HCT116 (cell line): ENCODE measurements around the gene TMEM52. TPM values are rescaled to one million over a fixed set of nuclear protein-coding genes. Genes with fewer than 3 reads are reported as not detected.

Experiments
- ATAC-seq: fragments of 200-7000 bp; cut with Tn5 transposase; 2 replicates; pipeline ENCODE4 v1.9.1; 2020; ENCODE audit warnings: mild to moderate bottlenecking, moderate library complexity
- BruUV-seq: library from RNA; stranded (reverse); fragments of 400-500 nt; replicated peaks from 2 replicates; lab custom pipeline; 2021; lab: Mats Ljungman, UMichigan
- CTCF ChIA-PET: fragments of 300-600 bp; sonication (Branson Sonifier 250); formaldehyde crosslinking; loops from one replicate; lab custom pipeline; 2021; ENCODE audit warnings: antibody characterized with exemption; lab: Charles Lee
- POLR2A ChIA-PET: fragments of 300-600, 350-600 bp; sonication (Branson Sonifier 250); formaldehyde crosslinking; loops from one replicate; lab custom pipeline; 2021; ENCODE audit warnings: antibody characterized with exemption; lab: Charles Lee
- RAD21 ChIA-PET, 2 experiments: fragments of 300-600 bp; sonication (Branson Sonifier 250); formaldehyde crosslinking; loops; one replicate each; lab custom pipeline; 2023; ENCODE audit warnings: low total read pairs in 2 of 2; ENCODE audit not compliant: uncharacterized antibody in 2 of 2, unreplicated experiment in 2 of 2, low non-redundant PET in 1 of 2; lab: Charles Lee
- DNase-seq: peaks from one replicate; pipeline ENCODE4 v3.0.0-alpha.2; 2010; ENCODE audit warnings: low read depth, low spot score
- H2AFZ ChIP-seq: fragments of 200-600 bp; shearing (Covaris generic), sonication (generic); 2 replicates; pipeline ENCODE4 v1.6.1; 2017; ENCODE audit warnings: low read depth, mixed run types, mixed read lengths, antibody characterized with exemption, low read length; ENCODE audit not compliant: poor library complexity, severe bottlenecking
- H3K27ac ChIP-seq: 2 replicates; pipeline ENCODE4 v1.5.1; 2012; ENCODE audit warnings: low read depth, low read length
- H3K27me3 ChIP-seq: fragments of 200-600 bp; sonication (generic); 2 replicates; pipeline ENCODE4 v1.6.1; 2016; ENCODE audit warnings: mixed run types, low read length, mixed read lengths; ENCODE audit not compliant: insufficient read depth
- H3K36me3 ChIP-seq, 2 experiments: fragments of 200-500 bp in 1 of 2; fragments of 200-600 bp in 1 of 2; sonication (Bioruptor generic) in 1 of 2; sonication (generic) in 1 of 2; 2 replicates each; pipeline versions ENCODE4 v1.5.1 to v1.6.1; 2014 to 2016; ENCODE audit warnings: low read length in 2 of 2, inconsistent platforms in 1 of 2, mixed read lengths in 1 of 2, mixed run types in 1 of 2; ENCODE audit not compliant: insufficient read depth in 2 of 2, control insufficient read depth in 1 of 2
- H3K4me1 ChIP-seq, 2 experiments: fragments of 200-600 bp in 1 of 2; sonication (generic) in 1 of 2; 2 replicates each; pipeline versions ENCODE4 v1.5.1 to v1.6.1; 2012 to 2017; ENCODE audit warnings: low read length in 2 of 2, inconsistent platforms in 1 of 2, mild to moderate bottlenecking in 1 of 2, mixed read lengths in 1 of 2, mixed run types in 1 of 2, moderate library complexity in 1 of 2; ENCODE audit not compliant: insufficient read depth in 2 of 2, control insufficient read depth in 1 of 2
- H3K4me2 ChIP-seq: fragments of 200-600 bp; sonication (generic); 2 replicates; pipeline ENCODE4 v1.6.1; 2017; ENCODE audit warnings: mixed run types, low read length, mixed read lengths
- H3K4me3 ChIP-seq, 2 experiments: fragments of 200-600 bp in 1 of 2; sonication (generic) in 1 of 2; replicated peaks in 1 of 2; 2 replicates each; pipeline ENCODE4 v1.5.1; 2011 to 2016; ENCODE audit warnings: low read length in 2 of 2, control low read depth in 1 of 2, low read depth in 1 of 2, mild to moderate bottlenecking in 1 of 2, mixed read lengths in 1 of 2, mixed run types in 1 of 2
- H3K79me2 ChIP-seq: fragments of 200-600 bp; sonication (generic); 2 replicates; pipeline ENCODE4 v1.6.1; 2017; ENCODE audit warnings: mild to moderate bottlenecking, mixed run types, low read length, moderate library complexity, mixed read lengths; ENCODE audit not compliant: insufficient read depth
- H3K9ac ChIP-seq: fragments of 200-600 bp; sonication (generic); 2 replicates; pipeline ENCODE4 v1.6.1; 2016; ENCODE audit warnings: low read length, mixed read lengths
- H3K9me2 ChIP-seq: fragments of 200-600 bp; sonication (generic), shearing (Covaris generic); 2 replicates; pipeline ENCODE4 v1.6.1; 2017; ENCODE audit warnings: mixed run types, mild to moderate bottlenecking, moderate library complexity; ENCODE audit not compliant: insufficient read depth
- H3K9me3 ChIP-seq, 2 experiments: fragments of 200-500 bp in 1 of 2; fragments of 200-600 bp in 1 of 2; sonication (Bioruptor generic) in 1 of 2; sonication (generic) in 1 of 2; 2 replicates each; pipeline ENCODE4 v1.6.1; 2014 to 2017; ENCODE audit warnings: low read length in 2 of 2, mixed read lengths in 2 of 2, inconsistent platforms in 1 of 2, low read depth in 1 of 2, mild to moderate bottlenecking in 1 of 2, mixed run types in 1 of 2, moderate library complexity in 1 of 2; ENCODE audit not compliant: control insufficient read depth in 1 of 2, insufficient read depth in 1 of 2
- H4K20me1 ChIP-seq: fragments of 200-600 bp; sonication (generic), shearing (Covaris generic); 2 replicates; pipeline ENCODE4 v1.6.1; 2017; ENCODE audit warnings: mixed run types, mild to moderate bottlenecking, moderate library complexity; ENCODE audit not compliant: insufficient read depth
- ATF3 ChIP-seq: IDR thresholded peaks from 2 replicates; pipeline ENCODE4 v1.6.1; 2012
- CBX3 ChIP-seq: IDR thresholded peaks from 2 replicates; pipeline ENCODE4 v1.6.1; 2012; ENCODE audit warnings: low read depth
- CEBPB ChIP-seq: IDR thresholded peaks from 2 replicates; pipeline ENCODE4 v1.6.1; 2012; ENCODE audit warnings: low read depth
- CTCF ChIP-seq, 3 experiments: fragments of 200-600 bp in 1 of 3; sonication (generic) in 1 of 3; IDR thresholded peaks in 2 of 3; conservative IDR thresholded peaks in 1 of 3; 2 replicates each; pipeline ENCODE4 v1.5.1; 2012 to 2017; ENCODE audit warnings: low read depth in 2 of 3, low read length in 2 of 3, antibody characterized with exemption in 1 of 3, borderline replicate concordance in 1 of 3, control low read depth in 1 of 3, mild to moderate bottlenecking in 1 of 3, mixed read lengths in 1 of 3, mixed run types in 1 of 3, moderate library complexity in 1 of 3; ENCODE audit not compliant: insufficient read depth in 1 of 3
- EGR1 ChIP-seq: IDR thresholded peaks from 2 replicates; pipeline ENCODE4 v1.6.1; 2012; ENCODE audit warnings: low read depth
- ELF1 ChIP-seq: IDR thresholded peaks from 2 replicates; pipeline ENCODE4 v1.6.1; 2012; ENCODE audit warnings: low read depth, borderline replicate concordance
- EZH2phosphoT487 ChIP-seq: fragments of 200-600 bp; IDR thresholded peaks from 2 replicates; pipeline ENCODE4 v1.6.1; 2018; ENCODE audit warnings: antibody characterized with exemption, borderline replicate concordance
- FOSL1 ChIP-seq: IDR thresholded peaks from 2 replicates; pipeline ENCODE4 v1.6.1; 2012; ENCODE audit warnings: low read depth
- JUND ChIP-seq: IDR thresholded peaks from 2 replicates; pipeline ENCODE4 v1.6.1; 2012
- MAX ChIP-seq: IDR thresholded peaks from 2 replicates; pipeline ENCODE4 v1.6.1; 2012
- POLR2A ChIP-seq: IDR thresholded peaks from 2 replicates; pipeline ENCODE4 v1.7.0; 2011; ENCODE audit warnings: borderline replicate concordance; ENCODE audit not compliant: insufficient read depth, insufficient read length; ENCODE audit errors: extremely low read depth
- RAD21 ChIP-seq: IDR thresholded peaks from 2 replicates; pipeline ENCODE4 v1.6.1; 2012; ENCODE audit warnings: low read depth, mild to moderate bottlenecking
- REST ChIP-seq: IDR thresholded peaks from 2 replicates; pipeline ENCODE4 v1.6.1; 2012; ENCODE audit warnings: low read depth
- SIN3A ChIP-seq: IDR thresholded peaks from 2 replicates; pipeline ENCODE4 v1.6.1; 2012; ENCODE audit warnings: low read depth
- SP1 ChIP-seq: IDR thresholded peaks from 2 replicates; pipeline ENCODE4 v1.6.1; 2012; ENCODE audit warnings: low read depth
- TCF7L2 ChIP-seq: IDR thresholded peaks from 2 replicates; pipeline ENCODE4 v1.7.0; 2011; ENCODE audit warnings: borderline replicate concordance, inconsistent platforms; ENCODE audit not compliant: insufficient read depth, insufficient read length; ENCODE audit errors: extremely low read depth
- YY1 ChIP-seq: IDR thresholded peaks from 2 replicates; pipeline ENCODE4 v1.6.1; 2011; ENCODE audit warnings: low read length, low read depth, moderate library complexity, mild to moderate bottlenecking; ENCODE audit not compliant: insufficient replicate concordance; ENCODE audit errors: extremely low read depth
- ZBTB33 ChIP-seq: IDR thresholded peaks from 2 replicates; pipeline ENCODE4 v1.6.1; 2011; ENCODE audit warnings: mild to moderate bottlenecking, low read length, moderate library complexity; ENCODE audit not compliant: insufficient replicate concordance; ENCODE audit errors: extremely low read depth
- ZNF274 ChIP-seq: fragments of 200-500 bp; sonication (Bioruptor generic); IDR thresholded peaks from 2 replicates; pipeline ENCODE4 v1.6.1; 2014; ENCODE audit warnings: mild to moderate bottlenecking, low read depth, low read length, inconsistent platforms
- intact Hi-C: fragments of 100-400 bp; cut with micrococcal nuclease; formaldehyde crosslinking; loops from 2 replicates; pipeline ENCODE4 v1.10.0; 2022
- total RNA-seq: library from RNA; stranded (reverse); gene quantifications from one replicate; pipeline ENCODE4 v1.2.1, GENCODE V29; 2021; ENCODE audit not compliant: unreplicated experiment

The TMEM52 gene
- total RNA-seq, 1 experiment from 2014 or later, result 27.5 TPM

- H2AFZ ChIP-seq, result no peak overlapping the region
- no peaks in the 10 kb centered on the region for H3K79me2 ChIP-seq
- H3K36me3 ChIP-seq, result no peaks in the 10 kb centered on the region
- H3K9me2 ChIP-seq, result no peaks in the 10 kb centered on the region
- intact Hi-C loops, result no loop called here
- no peak overlapping the region for H3K4me2 ChIP-seq
- ChIA-PET CTCF (interaction anchor here (0.8 kb wide), 1 partner anchor 16 kb away, joined by 3 read pairs; no protein-coding TSS in a partner anchor), POLR2A (no interaction called here), RAD21 (no interaction called here)
- H3K9ac ChIP-seq, result no peak overlapping the region
- no peak overlapping the region for H3K4me3 ChIP-seq
- DNase-seq (no peak), ATAC-seq (no peak)
- no TSS peak for BruUV-seq
- H3K27me3 ChIP-seq, result no peaks in the 10 kb centered on the region
- no peak overlapping the region for H3K27ac ChIP-seq
- no peaks in the 10 kb centered on the region for H4K20me1 ChIP-seq
- no peaks in the 10 kb centered on the region for H3K9me3 ChIP-seq
- no peak for TF ChIP-seq POLR2A
- TF ChIP-seq SIN3A, result no peak
- no peak for TF ChIP-seq EZH2phosphoT487
- TF ChIP-seq SP1, result no peak
- no peak for TF ChIP-seq MAX
- no peak for TF ChIP-seq REST
- TF ChIP-seq ATF3, result no peak
- no peak for TF ChIP-seq YY1
- TF ChIP-seq ELF1, result no peak
- TF ChIP-seq EGR1, result no peak
- TF ChIP-seq ZNF274, result no peak
- TF ChIP-seq JUND, result no peak
- TF ChIP-seq RAD21, result no peak
- no peak for TF ChIP-seq CTCF (IDR thresholded peaks at IDR 0.05 in 2 of 3, conservative IDR thresholded peaks at IDR 0.05 in 1 of 3; ENCODE audit: borderline replicate concordance in 1 of 3, insufficient read depth in 1 of 3, low read depth in 2 of 3, low read length in 2 of 3)
- TF ChIP-seq TCF7L2, result no peak
- TF ChIP-seq CEBPB, result no peak
- TF ChIP-seq CBX3, result no peak
- TF ChIP-seq ZBTB33, result no peak
- TF ChIP-seq FOSL1, result no peak
- H3K4me1 ChIP-seq, result no peaks in the 10 kb centered on the region
These were observed 8.7 kb upstream of the TMEM52 start for GRCh38 chr1:1927751-1928150.
